HG03521 (cell line): ENCODE data around the gene CDH3.

Experiments used
- ATAC-seq: cut with Tn5 transposase; IDR thresholded peaks from one replicate; pipeline ENCODE4 v1.9.1; 2021; ENCODE audit warnings: mild to moderate bottlenecking, moderate library complexity; ENCODE audit not compliant: unreplicated experiment

The CDH3 gene

GRCh38 chr16:68646953-68647659, 2.0 kb downstream of the CDH3 start:
- no peak for ATAC-seq

- no peak for ATAC-seq
These were observed 6.0 kb downstream of the CDH3 start for GRCh38 chr16:68651136-68651535.

GRCh38 chr16:68652659-68653058, 7.5 kb downstream of the CDH3 start:
- ATAC-seq, result no peak

- ATAC-seq, result no peak
These were observed 10.7 kb downstream of the CDH3 start for GRCh38 chr16:68655806-68656205.

GRCh38 chr16:68656751-68657150, 11.6 kb downstream of the CDH3 start:
- no peak for ATAC-seq

GRCh38 chr16:68658341-68658973, 13.3 kb downstream of the CDH3 start:
- no peak for ATAC-seq

GRCh38 chr16:68658974-68659360, 13.9 kb downstream of the CDH3 start:
- ATAC-seq, result no peak

GRCh38 chr16:68659412-68660358, 14.6 kb downstream of the CDH3 start:
- no peak for ATAC-seq

- no peak for ATAC-seq
These were observed 15.3 kb downstream of the CDH3 start for GRCh38 chr16:68660359-68660795.

- no peak for ATAC-seq
These were observed 16.9 kb downstream of the CDH3 start for GRCh38 chr16:68662035-68662434.

- no peak for ATAC-seq
These were observed 19.2 kb downstream of the CDH3 start for GRCh38 chr16:68664297-68664696.

- no peak for ATAC-seq
These were observed 20.4 kb downstream of the CDH3 start for GRCh38 chr16:68665501-68665900.

- no peak for ATAC-seq
These were observed 23.2 kb downstream of the CDH3 start for GRCh38 chr16:68668266-68668665.

- ATAC-seq, result no peak
These were observed 31.2 kb downstream of the CDH3 start for GRCh38 chr16:68676113-68676860.

- no peak for ATAC-seq
These were observed 35.9 kb downstream of the CDH3 start for GRCh38 chr16:68681038-68681437.

- ATAC-seq, result no peak
These were observed 40.8 kb downstream of the CDH3 start for GRCh38 chr16:68685685-68686478.

- ATAC-seq, result no peak
These were observed 41.8 kb downstream of the CDH3 start for GRCh38 chr16:68686905-68687304.

GRCh38 chr16:68689921-68690320, 44.8 kb downstream of the CDH3 start:
- ATAC-seq, result no peak

- no peak for ATAC-seq
These were observed 50.5 kb downstream of the CDH3 start for GRCh38 chr16:68695575-68695974.

GRCh38 chr16:68696514-68696913, 51.4 kb downstream of the CDH3 start:
- no peak for ATAC-seq
